HEK293 (cell line): ENCODE data around the gene PTGIR.

ENCODE experiments used
- BCL11B ChIP-seq: fragments of 450-650 bp; formaldehyde crosslinking; IDR thresholded peaks from 2 replicates; pipeline ENCODE4 v1.5.1; 2016; ENCODE audit warnings: low read depth, missing biosample characterization, missing genetic modification characterization
- FEZF1 ChIP-seq: fragments of 450-650 bp; formaldehyde crosslinking; IDR thresholded peaks from 2 replicates; pipeline ENCODE4 v1.5.1; 2016; ENCODE audit warnings: missing biosample characterization, missing genetic modification characterization
- GLIS1 ChIP-seq: fragments of 450-650 bp; formaldehyde crosslinking; IDR thresholded peaks from 2 replicates; pipeline ENCODE4 v1.5.1; 2016; ENCODE audit warnings: missing biosample characterization, missing genetic modification characterization
- KLF8 ChIP-seq: fragments of 450-650 bp; formaldehyde crosslinking; IDR thresholded peaks from 2 replicates; pipeline ENCODE4 v1.5.1; 2016; ENCODE audit warnings: missing biosample characterization, missing genetic modification characterization
- PRDM1 ChIP-seq: fragments of 450-650 bp; formaldehyde crosslinking; IDR thresholded peaks from 2 replicates; pipeline ENCODE4; 2016; ENCODE audit warnings: missing biosample characterization, missing genetic modification characterization
- PRDM10 ChIP-seq: fragments of 450-650 bp; formaldehyde crosslinking; IDR thresholded peaks from 2 replicates; pipeline ENCODE4 v1.5.1; 2016; ENCODE audit warnings: missing biosample characterization, missing genetic modification characterization
- REPIN1 ChIP-seq: fragments of 450-650 bp; formaldehyde crosslinking; IDR thresholded peaks from 2 replicates; pipeline ENCODE4 v1.5.1; 2017; ENCODE audit warnings: missing biosample characterization, missing genetic modification characterization, low read depth
- SALL2 ChIP-seq: fragments of 450-650 bp; formaldehyde crosslinking; IDR thresholded peaks from 2 replicates; pipeline ENCODE4 v1.5.0; 2017; ENCODE audit warnings: missing biosample characterization, mild to moderate bottlenecking, missing genetic modification characterization, borderline replicate concordance
- SP7 ChIP-seq: fragments of 450-650 bp; formaldehyde crosslinking; IDR thresholded peaks from 2 replicates; pipeline ENCODE4 v1.5.1; 2016; ENCODE audit warnings: missing biosample characterization, missing genetic modification characterization
- ZBTB20 ChIP-seq: fragments of 450-650 bp; formaldehyde crosslinking; IDR thresholded peaks from 2 replicates; pipeline ENCODE4 v1.5.1; 2016; ENCODE audit warnings: missing biosample characterization, missing genetic modification characterization
- ZBTB21 ChIP-seq: fragments of 450-650 bp; formaldehyde crosslinking; IDR thresholded peaks from 2 replicates; pipeline ENCODE4 v1.5.1; 2017; ENCODE audit warnings: missing biosample characterization, missing genetic modification characterization
- ZFP37 ChIP-seq: fragments of 450-650 bp; formaldehyde crosslinking; IDR thresholded peaks from 2 replicates; pipeline ENCODE4 v1.5.1; 2016; ENCODE audit warnings: missing biosample characterization, missing genetic modification characterization
- ZFP41 ChIP-seq: fragments of 450-650 bp; formaldehyde crosslinking; IDR thresholded peaks from 2 replicates; pipeline ENCODE4 v1.5.1; 2016; ENCODE audit warnings: missing biosample characterization, missing genetic modification characterization, borderline replicate concordance
- ZNF140 ChIP-seq: fragments of 450-650 bp; formaldehyde crosslinking; IDR thresholded peaks from 2 replicates; pipeline ENCODE4 v1.5.1; 2016; ENCODE audit warnings: missing biosample characterization, missing genetic modification characterization
- ZNF146 ChIP-seq: fragments of 450-650 bp; formaldehyde crosslinking; IDR thresholded peaks from 2 replicates; pipeline ENCODE4 v1.5.1; 2016; ENCODE audit warnings: missing biosample characterization, missing genetic modification characterization
- ZNF174 ChIP-seq: fragments of 450-650 bp; formaldehyde crosslinking; IDR thresholded peaks from 2 replicates; pipeline ENCODE4 v1.5.0; 2017; ENCODE audit warnings: missing biosample characterization, mild to moderate bottlenecking, missing genetic modification characterization
- ZNF23 ChIP-seq: fragments of 450-650 bp; formaldehyde crosslinking; IDR thresholded peaks from 2 replicates; pipeline ENCODE4 v1.5.1; 2016; ENCODE audit warnings: missing biosample characterization, missing genetic modification characterization, borderline replicate concordance
- ZNF274 ChIP-seq, 2 experiments: fragments of 200-500 bp in 1 of 2; fragments of 450-650 bp in 1 of 2; sonication (Bioruptor generic) in 1 of 2; formaldehyde crosslinking in 1 of 2; IDR thresholded peaks; 2 replicates each; pipeline versions ENCODE4 v1.5.1 to v1.6.1; 2014 to 2016; ENCODE audit warnings: borderline replicate concordance in 1 of 2, inconsistent platforms in 1 of 2, low read length in 1 of 2, missing biosample characterization in 1 of 2, missing genetic modification characterization in 1 of 2
- ZNF341 ChIP-seq: fragments of 450-650 bp; formaldehyde crosslinking; IDR thresholded peaks from 2 replicates; pipeline ENCODE4; 2016; ENCODE audit warnings: low read depth, missing biosample characterization, missing genetic modification characterization
- ZNF366 ChIP-seq: fragments of 450-650 bp; formaldehyde crosslinking; conservative IDR thresholded peaks from 2 replicates; pipeline ENCODE4 v1.5.1; 2016; ENCODE audit warnings: missing biosample characterization, missing genetic modification characterization
- ZNF514 ChIP-seq: fragments of 450-650 bp; formaldehyde crosslinking; IDR thresholded peaks from 2 replicates; pipeline ENCODE4 v1.5.1; 2016; ENCODE audit warnings: missing biosample characterization, missing genetic modification characterization
- ZNF521 ChIP-seq: fragments of 450-650 bp; formaldehyde crosslinking; IDR thresholded peaks from 2 replicates; pipeline ENCODE4 v1.5.1; 2017; ENCODE audit warnings: missing biosample characterization, mild to moderate bottlenecking, missing genetic modification characterization
- ZNF571 ChIP-seq: fragments of 450-650 bp; formaldehyde crosslinking; IDR thresholded peaks from 2 replicates; pipeline ENCODE4 v1.5.0; 2017; ENCODE audit warnings: missing biosample characterization, missing genetic modification characterization
- ZNF654 ChIP-seq: fragments of 450-650 bp; formaldehyde crosslinking; IDR thresholded peaks from 2 replicates; pipeline ENCODE4 v1.5.1; 2016; ENCODE audit warnings: low read depth, missing biosample characterization, missing genetic modification characterization
- ZNF658 ChIP-seq: fragments of 450-650 bp; formaldehyde crosslinking; IDR thresholded peaks from 2 replicates; pipeline ENCODE4; 2016; ENCODE audit warnings: missing biosample characterization, missing genetic modification characterization
- ZNF747 ChIP-seq: fragments of 450-650 bp; formaldehyde crosslinking; IDR thresholded peaks from 2 replicates; pipeline ENCODE4 v1.5.1; 2016; ENCODE audit warnings: missing biosample characterization, missing genetic modification characterization
- ZNF76 ChIP-seq: fragments of 450-650 bp; formaldehyde crosslinking; IDR thresholded peaks from 2 replicates; pipeline ENCODE4; 2016; ENCODE audit warnings: low read depth, missing biosample characterization, missing genetic modification characterization, borderline replicate concordance
- ZNF768 ChIP-seq: fragments of 450-650 bp; formaldehyde crosslinking; IDR thresholded peaks from 2 replicates; pipeline ENCODE4 v1.5.1; 2018; ENCODE audit warnings: missing biosample characterization, mild to moderate bottlenecking, missing genetic modification characterization
- ZNF776 ChIP-seq: fragments of 450-650 bp; formaldehyde crosslinking; IDR thresholded peaks from 2 replicates; pipeline ENCODE4 v1.5.0; 2017; ENCODE audit warnings: missing biosample characterization, missing genetic modification characterization, borderline replicate concordance
- ZNF791 ChIP-seq: fragments of 450-650 bp; formaldehyde crosslinking; IDR thresholded peaks from 2 replicates; pipeline ENCODE4 v1.5.1; 2016; ENCODE audit warnings: missing biosample characterization, missing genetic modification characterization
- ZNF830 ChIP-seq: fragments of 450-650 bp; IDR thresholded peaks from 2 replicates; pipeline ENCODE4 v1.5.0; 2018; ENCODE audit warnings: missing biosample characterization, missing genetic modification characterization, low read depth, mild to moderate bottlenecking, moderate library complexity
- TF ChIP-seq, protein P1 (sequence below): fragments of 450-650 bp; formaldehyde crosslinking; IDR thresholded peaks from 2 replicates; pipeline ENCODE4 v1.5.1; 2016; ENCODE audit warnings: missing biosample characterization, missing genetic modification characterization

The PTGIR gene

DNA sequence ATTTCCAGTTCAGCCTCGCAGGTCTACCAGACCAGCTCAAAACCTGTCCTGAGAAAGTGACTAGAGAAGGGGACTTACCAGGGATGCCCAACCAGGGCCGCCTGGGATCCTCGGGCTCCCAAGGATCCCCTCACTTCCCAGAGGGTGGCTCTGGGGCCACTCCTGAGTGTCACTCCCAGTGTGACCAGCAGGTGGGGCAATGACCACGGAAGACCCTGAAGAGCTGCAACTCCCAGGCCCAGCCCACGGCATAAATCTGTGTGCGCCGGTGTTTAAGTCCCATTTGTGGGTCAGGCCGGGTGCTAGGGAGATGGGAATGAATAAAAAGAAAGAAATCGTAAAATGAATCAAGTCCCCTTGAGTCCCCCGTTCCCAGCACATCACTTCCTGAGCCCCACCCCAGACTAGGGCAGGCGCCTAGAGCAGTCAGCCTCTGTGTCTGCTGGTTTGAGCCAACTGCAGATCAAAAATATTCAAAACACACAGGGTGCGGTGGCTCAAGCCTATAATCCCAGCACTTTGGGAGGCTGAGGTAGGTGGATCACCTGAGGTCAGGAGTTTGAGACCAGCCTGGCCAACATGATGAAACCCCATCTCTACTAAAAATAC lies 10.7 kb downstream of the PTGIR start (continued):
- no peak for TF ChIP-seq ZNF514 (tag by site-specific recombination)
- TF ChIP-seq ZNF658 (tag by site-specific recombination): no peak
- no peak for TF ChIP-seq ZNF521 (tag by site-specific recombination)
- TF ChIP-seq ZNF274 (IDR thresholded peaks at IDR 0.05; ENCODE audit: low read length): no peak
- no peak for TF ChIP-seq ZNF274 (tag by site-specific recombination; IDR thresholded peaks at IDR 0.05; ENCODE audit: borderline replicate concordance)
- TF ChIP-seq ZNF341 (tag by site-specific recombination): no peak
- peak; percentile 73 for TF ChIP-seq ZNF654 (tag by site-specific recombination)
- TF ChIP-seq ZNF768: no peak
- no peak for TF ChIP-seq ZNF747 (tag by site-specific recombination)
- TF ChIP-seq GLIS1: peak; percentile 6; the same call in 1 of the 2 replicates
- no peak for TF ChIP-seq REPIN1 (tag by site-specific recombination)
- TF ChIP-seq ZNF76: no peak
- no peak for TF ChIP-seq ZNF791
- no peak for TF ChIP-seq SP7
- no peak for TF ChIP-seq BCL11B
- TF ChIP-seq ZNF140: no peak
- TF ChIP-seq, protein P1, sequence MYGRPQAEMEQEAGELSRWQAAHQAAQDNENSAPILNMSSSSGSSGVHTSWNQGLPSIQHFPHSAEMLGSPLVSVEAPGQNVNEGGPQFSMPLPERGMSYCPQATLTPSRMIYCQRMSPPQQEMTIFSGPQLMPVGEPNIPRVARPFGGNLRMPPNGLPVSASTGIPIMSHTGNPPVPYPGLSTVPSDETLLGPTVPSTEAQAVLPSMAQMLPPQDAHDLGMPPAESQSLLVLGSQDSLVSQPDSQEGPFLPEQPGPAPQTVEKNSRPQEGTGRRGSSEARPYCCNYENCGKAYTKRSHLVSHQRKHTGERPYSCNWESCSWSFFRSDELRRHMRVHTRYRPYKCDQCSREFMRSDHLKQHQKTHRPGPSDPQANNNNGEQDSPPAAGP: no peak
- no peak for TF ChIP-seq PRDM1 (tag by site-specific recombination)
- no peak for TF ChIP-seq ZBTB21
- no peak for TF ChIP-seq ZNF146 (tag by site-specific recombination)
- 0 out of 2 replicates have a peak, but pooled peaks have one; percentile 21 for TF ChIP-seq ZBTB20 (tag by site-specific recombination)
- no peak for TF ChIP-seq ZNF830 (tag by site-specific recombination)
- TF ChIP-seq ZFP41: no peak
- TF ChIP-seq ZFP37 (tag by site-specific recombination): no peak
- no peak for TF ChIP-seq ZNF366 (tag by site-specific recombination)
- no peak for TF ChIP-seq ZNF571 (tag by site-specific recombination)
- TF ChIP-seq ZNF776 (tag by site-specific recombination): no peak
- TF ChIP-seq FEZF1 (tag by site-specific recombination): no peak
- no peak for TF ChIP-seq ZNF174 (tag by site-specific recombination)
- no peak for TF ChIP-seq ZNF23 (tag by site-specific recombination)
- TF ChIP-seq SALL2: no peak
- TF ChIP-seq KLF8 (tag by site-specific recombination): no peak
- peak; percentile 43; the same call in 1 of the 2 replicates for TF ChIP-seq PRDM10 (tag by site-specific recombination)
- TF ChIP-seq, all 188 proteins: peak for 10
